ENCODE data around the gene PTDSS2. TPM values are rescaled to one million over a fixed set of nuclear protein-coding genes. Genes with fewer than 3 reads are reported as not detected.

Gene PTDSS2
- polyA plus RNA-seq, 5 donors = 21.2 to 31.5 (median 25.8) TPM

- DNase-seq = no peak
Measured at GRCh38 chr11:489610-490185, 39.6 kb downstream of the PTDSS2 start.

- DNase-seq = no peak
Measured at GRCh38 chr11:490186-490929, 40.3 kb downstream of the PTDSS2 start.

GRCh38 chr11:490930-491260 lies 40.8 kb downstream of the PTDSS2 start:
- no peak for DNase-seq

GRCh38 chr11:491358-491757 lies 41.3 kb downstream of the PTDSS2 start:
- no peak for DNase-seq

- DNase-seq = no peak
Measured at GRCh38 chr11:492427-493226, 42.5 kb downstream of the PTDSS2 start.

- DNase-seq = no peak
Measured at GRCh38 chr11:494761-495536, 44.9 kb downstream of the PTDSS2 start.

GRCh38 chr11:495537-495931 lies 45.5 kb downstream of the PTDSS2 start:
- no peak for DNase-seq

- no peak for DNase-seq
Measured at GRCh38 chr11:496834-497564, 46.9 kb downstream of the PTDSS2 start.

GRCh38 chr11:497565-498296 lies 47.7 kb downstream of the PTDSS2 start:
- DNase-seq = no peak

GRCh38 chr11:498297-499181 lies 48.5 kb downstream of the PTDSS2 start:
- no peak for DNase-seq

GRCh38 chr11:499201-500076 lies 49.4 kb downstream of the PTDSS2 start:
- DNase-seq = no peak

- DNase-seq = no peak
Measured at GRCh38 chr11:501001-501682, 51.1 kb downstream of the PTDSS2 start.

GRCh38 chr11:501683-502287 lies 51.7 kb downstream of the PTDSS2 start:
- no peak for DNase-seq

GRCh38 chr11:502288-503178 lies 52.5 kb downstream of the PTDSS2 start:
- no peak for DNase-seq

GRCh38 chr11:503179-503981 lies 53.3 kb downstream of the PTDSS2 start:
- no peak for DNase-seq
